ENCODE measurements around the gene SMARCAD1. TPM values are rescaled to one million over a fixed set of nuclear protein-coding genes. Genes with fewer than 3 reads are reported as not detected.

SMARCAD1 gene
- total RNA-seq, 4 donors from 2014 or later, result 15.6 to 27.2 (median 20.2) TPM

DNA sequence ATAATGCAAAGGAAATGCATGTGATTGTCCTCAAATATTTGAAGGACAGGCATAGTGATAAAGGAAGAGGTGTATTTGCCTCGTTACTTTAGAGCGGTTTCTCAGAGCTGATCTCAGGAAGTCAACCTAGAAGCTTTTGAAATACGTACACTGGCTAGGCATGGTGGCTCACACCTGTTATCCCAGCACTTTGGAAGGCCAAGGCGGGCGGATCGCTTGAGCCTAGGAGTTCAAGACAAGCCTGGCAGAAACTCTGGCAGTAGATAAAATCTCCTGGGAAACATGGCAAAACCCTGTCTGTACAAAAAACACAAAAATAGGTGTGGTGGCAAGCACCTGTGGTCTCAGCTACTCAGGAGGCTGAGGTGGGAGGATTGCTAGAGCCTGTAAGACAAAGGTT lies 24.9 kb downstream of the SMARCAD1 start:
- DNase-seq, result no peak
- no peaks in the 10 kb centered on the region for H3K27me3 ChIP-seq
- no peak for TF ChIP-seq POLR2A (IDR thresholded peaks at IDR 0.05)
- TF ChIP-seq, protein P1, sequence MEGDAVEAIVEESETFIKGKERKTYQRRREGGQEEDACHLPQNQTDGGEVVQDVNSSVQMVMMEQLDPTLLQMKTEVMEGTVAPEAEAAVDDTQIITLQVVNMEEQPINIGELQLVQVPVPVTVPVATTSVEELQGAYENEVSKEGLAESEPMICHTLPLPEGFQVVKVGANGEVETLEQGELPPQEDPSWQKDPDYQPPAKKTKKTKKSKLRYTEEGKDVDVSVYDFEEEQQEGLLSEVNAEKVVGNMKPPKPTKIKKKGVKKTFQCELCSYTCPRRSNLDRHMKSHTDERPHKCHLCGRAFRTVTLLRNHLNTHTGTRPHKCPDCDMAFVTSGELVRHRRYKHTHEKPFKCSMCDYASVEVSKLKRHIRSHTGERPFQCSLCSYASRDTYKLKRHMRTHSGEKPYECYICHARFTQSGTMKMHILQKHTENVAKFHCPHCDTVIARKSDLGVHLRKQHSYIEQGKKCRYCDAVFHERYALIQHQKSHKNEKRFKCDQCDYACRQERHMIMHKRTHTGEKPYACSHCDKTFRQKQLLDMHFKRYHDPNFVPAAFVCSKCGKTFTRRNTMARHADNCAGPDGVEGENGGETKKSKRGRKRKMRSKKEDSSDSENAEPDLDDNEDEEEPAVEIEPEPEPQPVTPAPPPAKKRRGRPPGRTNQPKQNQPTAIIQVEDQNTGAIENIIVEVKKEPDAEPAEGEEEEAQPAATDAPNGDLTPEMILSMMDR (IDR thresholded peaks at IDR 0.05), result no peak
- no peak overlapping the region for H3K27ac ChIP-seq
- H3K36me3 ChIP-seq, result peaks cover 0 to 14% (median 0%) of the 10 kb centered on the region in 3 donors
- H3K4me3 ChIP-seq, result no peak overlapping the region
- H3K9me3 ChIP-seq, result no peaks in the 10 kb centered on the region
- no peaks in the 10 kb centered on the region for H3K4me1 ChIP-seq

DNA sequence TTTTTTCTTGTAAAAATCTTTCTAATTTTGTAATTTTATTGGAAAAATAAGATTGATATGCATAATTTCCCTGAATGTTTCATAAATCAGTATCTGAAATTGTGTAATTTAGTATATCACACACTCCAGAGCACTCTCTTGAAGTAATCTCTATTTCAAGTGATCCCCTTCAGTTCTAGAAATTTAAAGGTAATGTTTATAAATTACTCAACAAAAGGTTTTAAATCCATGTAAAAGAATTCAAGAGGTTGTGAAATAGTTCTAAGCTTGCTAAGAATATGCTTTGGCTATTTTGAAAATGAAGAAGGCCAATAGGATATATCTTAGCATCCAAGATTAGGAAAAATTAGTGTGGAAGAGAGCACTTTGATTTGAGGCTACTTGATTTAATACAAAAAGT lies 28.2 kb downstream of the SMARCAD1 start:
- DNase-seq, result no peak
- Histone ChIP-seq H3K4me3 (no peak overlapping the region), H3K9me3 (no peaks in the 10 kb centered on the region), H3K27me3 (no peaks in the 10 kb centered on the region), H3K27ac (no peak overlapping the region), H3K4me1 (no peaks in the 10 kb centered on the region), H3K36me3 (peaks cover 0 to 29% (median 0%) of the 10 kb centered on the region in 3 donors)
- TF ChIP-seq POLR2A (IDR thresholded peaks at IDR 0.05), result no peak
- TF ChIP-seq, protein P1 (IDR thresholded peaks at IDR 0.05), result no peak

DNA sequence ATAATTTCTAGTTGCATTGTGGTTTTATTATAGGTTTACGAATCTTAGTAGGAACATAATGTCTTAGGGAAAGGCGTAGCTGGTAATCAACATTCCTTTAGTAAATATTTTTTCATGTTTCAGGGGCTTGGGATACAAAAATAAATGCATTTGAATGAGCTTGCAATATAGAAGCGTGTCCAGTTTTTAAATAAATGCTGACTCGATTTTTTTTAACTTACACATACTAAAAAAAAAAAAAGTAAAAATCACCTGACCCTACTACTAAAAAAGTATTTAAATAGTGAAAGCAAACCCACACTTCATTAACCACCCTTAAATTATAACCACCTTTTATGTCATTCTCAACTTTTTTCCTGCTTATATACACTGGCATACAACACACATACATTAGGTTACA lies 29.6 kb downstream of the SMARCAD1 start:
- H3K27ac ChIP-seq, result no peak overlapping the region
- no peak overlapping the region for H3K4me3 ChIP-seq
- peaks cover 0 to 42% (median 0%) of the 10 kb centered on the region in 3 donors for H3K36me3 ChIP-seq

DNA sequence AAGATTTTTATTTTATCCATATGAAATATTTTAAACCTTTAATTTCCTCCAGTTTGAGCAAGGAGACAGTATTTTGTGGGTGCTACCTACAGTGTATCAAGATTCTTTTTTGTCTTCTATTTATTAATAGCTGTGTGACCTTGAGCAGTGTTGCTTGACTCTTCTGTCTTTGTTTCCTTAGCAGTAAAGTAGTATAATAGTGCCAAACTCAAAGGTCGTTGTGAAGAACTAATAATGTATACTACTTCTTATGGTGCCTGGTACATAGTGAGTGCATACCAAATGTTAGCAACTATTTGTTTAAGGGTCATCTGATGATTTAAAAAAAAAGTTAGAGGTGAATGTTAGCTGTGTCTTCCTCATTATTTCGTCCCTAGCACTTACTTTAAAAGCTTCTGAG lies 30.5 kb downstream of the SMARCAD1 start:
- H3K4me1 ChIP-seq, result no peaks in the 10 kb centered on the region
- DNase-seq, result no peak

More for the DNA sequence above, 29.6 kb downstream of the SMARCAD1 start:
- DNase-seq, result no peak
- Histone ChIP-seq H3K27me3 (no peaks in the 10 kb centered on the region), H3K4me1 (no peaks in the 10 kb centered on the region), H3K9me3 (no peaks in the 10 kb centered on the region)
- TF ChIP-seq, protein P1 (IDR thresholded peaks at IDR 0.05), result no peak
- no peak for TF ChIP-seq POLR2A (IDR thresholded peaks at IDR 0.05)

DNA sequence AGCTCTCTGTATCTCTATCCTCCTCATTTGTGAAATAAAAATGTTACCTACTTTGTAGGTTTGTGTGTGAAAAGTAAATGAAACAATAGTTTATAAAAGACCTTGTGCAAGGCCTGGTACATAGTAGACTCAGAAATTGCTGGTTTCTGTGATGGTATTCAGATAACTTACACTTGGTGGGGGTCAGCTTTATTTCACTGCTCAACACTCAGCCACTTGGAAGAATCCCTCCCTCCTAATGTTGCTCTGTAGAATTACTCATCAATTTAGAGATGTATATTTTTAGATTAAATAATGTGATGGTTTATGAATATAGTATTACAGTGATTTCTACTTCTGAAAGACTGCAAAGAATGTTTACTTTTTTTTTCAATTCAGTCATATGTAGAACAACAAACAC lies 32.7 kb downstream of the SMARCAD1 start:
- peaks cover 0 to 45% (median 0%) of the 10 kb centered on the region in 3 donors for H3K36me3 ChIP-seq
- TF ChIP-seq, protein P1 (IDR thresholded peaks at IDR 0.05), result no peak
- no peak for TF ChIP-seq POLR2A (IDR thresholded peaks at IDR 0.05)
- H3K4me3 ChIP-seq, result no peak overlapping the region

More for the DNA sequence above, 30.5 kb downstream of the SMARCAD1 start:
- H3K27me3 ChIP-seq, result no peaks in the 10 kb centered on the region
- no peak for TF ChIP-seq POLR2A (IDR thresholded peaks at IDR 0.05)
- TF ChIP-seq, protein P1 (IDR thresholded peaks at IDR 0.05), result no peak
- H3K4me3 ChIP-seq, result no peak overlapping the region
- H3K9me3 ChIP-seq, result no peaks in the 10 kb centered on the region
- H3K36me3 ChIP-seq, result peaks cover 0 to 51% (median 0%) of the 10 kb centered on the region in 3 donors
- no peak overlapping the region for H3K27ac ChIP-seq

More for the DNA sequence above, 32.7 kb downstream of the SMARCAD1 start:
- H3K4me1 ChIP-seq, result no peaks in the 10 kb centered on the region
- H3K9me3 ChIP-seq, result no peaks in the 10 kb centered on the region
- no peak overlapping the region for H3K27ac ChIP-seq
- no peak for DNase-seq
- no peaks in the 10 kb centered on the region for H3K27me3 ChIP-seq

All from Peyer's patch (tissue), 4 donors.